H1 (cell line): ENCODE results near the gene SHISAL1. TPM values are rescaled to one million over a fixed set of nuclear protein-coding genes. Genes with fewer than 3 reads are reported as not detected.

Experiments used
- CTCF ChIA-PET: fragments of 300-600 bp; sonication (Branson Sonifier 250); formaldehyde crosslinking; loops from one replicate; lab custom pipeline; 2021; ENCODE audit not compliant: partially characterized antibody; lab: Charles Lee
- POLR2A ChIA-PET: fragments of 300-600 bp; sonication (Branson Sonifier 250); formaldehyde crosslinking; loops from one replicate; lab custom pipeline; 2021; ENCODE audit warnings: inconsistent platforms; ENCODE audit not compliant: partially characterized antibody; lab: Charles Lee
- DNase-seq, 2 experiments: peaks; one replicate each; pipeline versions ENCODE4 v3.0.0 to v3.0.0-alpha.2; 2010 to 2022; ENCODE audit warnings: low spot score in 2 of 2, low read depth in 1 of 2, mixed read lengths in 1 of 2
- FAIRE-seq: peaks from 2 replicates; lab custom pipeline; 2011; peaks lifted over from hg19 to GRCh38; lab: Jason Lieb, UNC
- H2AFZ ChIP-seq: 2 replicates; pipeline ENCODE4 v1.8.1; 2012; ENCODE audit warnings: low read length, inconsistent platforms
- H2AK5ac ChIP-seq: 2 replicates; pipeline ENCODE4 v1.6.1; 2013; ENCODE audit warnings: low read depth, low read length
- H2BK120ac ChIP-seq: replicated peaks from 2 replicates; pipeline ENCODE3; 2013; ENCODE audit warnings: low read depth, low read length, inconsistent platforms
- H2BK12ac ChIP-seq: 2 replicates; pipeline ENCODE4 v1.6.1; 2013; ENCODE audit warnings: low read depth, low read length
- H2BK15ac ChIP-seq: 2 replicates; pipeline ENCODE4 v1.6.1; 2013; ENCODE audit warnings: low read length
- H2BK20ac ChIP-seq: 2 replicates; pipeline ENCODE4 v1.6.1; 2013; ENCODE audit warnings: low read length
- H2BK5ac ChIP-seq: 2 replicates; pipeline ENCODE4 v1.6.1; 2013; ENCODE audit warnings: low read depth, low read length
- H3K14ac ChIP-seq: 2 replicates; pipeline ENCODE4 v1.6.1; 2013; ENCODE audit warnings: inconsistent platforms; ENCODE audit not compliant: insufficient read length
- H3K18ac ChIP-seq: 2 replicates; pipeline ENCODE4 v1.6.1; 2013; ENCODE audit warnings: low read length; ENCODE audit errors: extremely low read depth
- H3K23ac ChIP-seq: 2 replicates; pipeline ENCODE4 v1.6.1; 2013; ENCODE audit warnings: inconsistent platforms; ENCODE audit not compliant: insufficient read length
- H3K23me2 ChIP-seq: 2 replicates; pipeline ENCODE4 v1.6.1; 2013; ENCODE audit warnings: low read depth, low read length
- H3K27ac ChIP-seq: 2 replicates; pipeline ENCODE4 v1.6.1; 2011; ENCODE audit warnings: low read depth, low read length, inconsistent platforms
- H3K27me3 ChIP-seq, 4 experiments: replicated peaks in 1 of 4; 1 replicate in 1 of 4; 2 replicates in 3 of 4; pipeline versions ENCODE4 v1.6.1 to v1.8.1; 2011 to 2013; ENCODE audit warnings: low read length in 3 of 4, mild to moderate bottlenecking in 3 of 4, inconsistent platforms in 2 of 4, mixed read lengths in 2 of 4, moderate library complexity in 1 of 4; ENCODE audit not compliant: control insufficient read depth in 3 of 4, insufficient read depth in 3 of 4; ENCODE audit errors: extremely low read depth in 1 of 4
- H3K36me3 ChIP-seq, 4 experiments: 2 replicates each; pipeline versions ENCODE4 v1.6.1 to v1.8.1; 2011 to 2013; ENCODE audit warnings: mild to moderate bottlenecking in 4 of 4, low read length in 3 of 4, moderate library complexity in 2 of 4, control low read depth in 1 of 4, inconsistent platforms in 1 of 4; ENCODE audit not compliant: insufficient read depth in 4 of 4, control insufficient read depth in 2 of 4
- H3K4ac ChIP-seq: replicated peaks from 2 replicates; pipeline ENCODE3; 2013; ENCODE audit warnings: low read length, low read depth, mixed read lengths, inconsistent platforms; ENCODE audit not compliant: insufficient read length
- H3K4me1 ChIP-seq, 4 experiments: replicated peaks in 1 of 4; 1 replicate in 1 of 4; 2 replicates in 3 of 4; pipeline versions ENCODE4 v1.6.1 to v1.8.1; 2011 to 2013; ENCODE audit warnings: low read length in 3 of 4, inconsistent platforms in 2 of 4, mixed read lengths in 1 of 4; ENCODE audit not compliant: insufficient read depth in 4 of 4, control insufficient read depth in 3 of 4
- H3K4me2 ChIP-seq, 2 experiments: 2 replicates each; pipeline versions ENCODE4 v1.6.1 to v1.8.1; 2011 to 2013; ENCODE audit warnings: low read depth in 2 of 2, low read length in 2 of 2, control low read depth in 1 of 2, inconsistent platforms in 1 of 2, mild to moderate bottlenecking in 1 of 2; ENCODE audit not compliant: insufficient read depth in 1 of 2
- H3K4me3 ChIP-seq, 4 experiments: fragments of 200-600, 300-600 bp in 1 of 4; sonication (generic), shearing (Covaris generic), sonication (Bioruptor Twin) in 1 of 4; 2 replicates each; pipeline versions ENCODE4 v1.5.1 to v1.8.1; 2011 to 2016; ENCODE audit warnings: low read length in 4 of 4, low read depth in 3 of 4, control low read depth in 2 of 4, inconsistent platforms in 2 of 4, mild to moderate bottlenecking in 2 of 4, mixed read lengths in 1 of 4, moderate library complexity in 1 of 4; ENCODE audit not compliant: insufficient read depth in 2 of 4; ENCODE audit errors: extremely low read depth in 1 of 4
- H3K56ac ChIP-seq: replicated peaks from 2 replicates; pipeline ENCODE3; 2013; ENCODE audit warnings: low read depth, mild to moderate bottlenecking, mixed read lengths, low read length, inconsistent platforms; ENCODE audit not compliant: insufficient read length
- H3K79me1 ChIP-seq: 2 replicates; pipeline ENCODE4 v1.6.1; 2013; ENCODE audit warnings: low read depth, low read length, control low read depth
- H3K79me2 ChIP-seq, 2 experiments: 2 replicates each; pipeline versions ENCODE4 v1.6.1 to v1.8.1; 2012 to 2013; ENCODE audit warnings: low read length in 2 of 2, mild to moderate bottlenecking in 2 of 2, inconsistent platforms in 1 of 2; ENCODE audit not compliant: insufficient read depth in 2 of 2, control insufficient read depth in 1 of 2
- H3K9ac ChIP-seq, 4 experiments: replicated peaks in 1 of 4; 1 replicate in 1 of 4; 2 replicates in 3 of 4; pipeline versions ENCODE4 v1.6.1 to v1.8.1; 2011 to 2013; ENCODE audit warnings: low read depth in 3 of 4, low read length in 3 of 4, control low read depth in 2 of 4, mild to moderate bottlenecking in 2 of 4, moderate library complexity in 2 of 4, inconsistent platforms in 1 of 4; ENCODE audit errors: extremely low read depth in 1 of 4
- H3K9me3 ChIP-seq, 2 experiments: 2 replicates each; pipeline versions ENCODE4 v1.6.1 to v1.8.1; 2012 to 2013; ENCODE audit warnings: mild to moderate bottlenecking in 2 of 2, moderate library complexity in 2 of 2, control low read depth in 1 of 2, inconsistent platforms in 1 of 2, low read depth in 1 of 2, low read length in 1 of 2, mixed read lengths in 1 of 2; ENCODE audit not compliant: insufficient read depth in 2 of 2
- H4K20me1 ChIP-seq, 2 experiments: replicated peaks in 1 of 2; 2 replicates each; pipeline versions ENCODE3 to v1.8.1; 2011 to 2013; ENCODE audit warnings: inconsistent platforms in 2 of 2, low read length in 2 of 2, mild to moderate bottlenecking in 1 of 2; ENCODE audit not compliant: insufficient read depth in 2 of 2, control insufficient read depth in 1 of 2
- H4K5ac ChIP-seq: 2 replicates; pipeline ENCODE4 v1.6.1; 2013; ENCODE audit warnings: low read length, low read depth, mixed read lengths, inconsistent platforms; ENCODE audit not compliant: insufficient read length
- H4K8ac ChIP-seq: 2 replicates; pipeline ENCODE4 v1.8.0; 2013; ENCODE audit warnings: mild to moderate bottlenecking, moderate library complexity, low read length, inconsistent platforms; ENCODE audit not compliant: insufficient read depth; ENCODE audit errors: extremely low read depth
- H4K91ac ChIP-seq: replicated peaks from 2 replicates; pipeline ENCODE3; 2013; ENCODE audit warnings: low read length, mixed read lengths, inconsistent platforms; ENCODE audit not compliant: insufficient read length
- ATF2 ChIP-seq: IDR thresholded peaks from 2 replicates; pipeline ENCODE4 v1.6.1; 2012; ENCODE audit warnings: low read length, inconsistent platforms
- ATF3 ChIP-seq: IDR thresholded peaks from 2 replicates; pipeline ENCODE4 v1.6.1; 2011; ENCODE audit warnings: low read depth, mild to moderate bottlenecking, low read length; ENCODE audit not compliant: insufficient read depth
- CHD2 ChIP-seq: IDR thresholded peaks from 2 replicates; pipeline ENCODE4 v1.6.1; 2012; ENCODE audit warnings: low read length, improper control_type of control experiment
- EZH2 ChIP-seq: fragments of 200-600 bp; sonication (generic); IDR thresholded peaks from 2 replicates; pipeline ENCODE4 v1.7.1; 2012; ENCODE audit warnings: low read depth, mild to moderate bottlenecking, moderate library complexity, low read length, inconsistent platforms; ENCODE audit not compliant: severe bottlenecking
- KDM5A ChIP-seq: fragments of 200-600 bp; IDR thresholded peaks from 2 replicates; pipeline ENCODE4 v1.7.1; 2012; ENCODE audit warnings: mild to moderate bottlenecking, low read length, inconsistent platforms, mixed read lengths
- NANOG ChIP-seq: IDR thresholded peaks from 2 replicates; pipeline ENCODE4 v1.6.1; 2011; ENCODE audit warnings: low read length, low read depth, mild to moderate bottlenecking, inconsistent platforms; ENCODE audit not compliant: insufficient read depth, poor library complexity, severe bottlenecking
- RAD21 ChIP-seq, 2 experiments: IDR thresholded peaks in 1 of 2; conservative IDR thresholded peaks in 1 of 2; 2 replicates each; pipeline ENCODE4 v1.6.1; 2011; ENCODE audit warnings: low read depth in 2 of 2, low read length in 2 of 2, improper control_type of control experiment in 1 of 2, inconsistent platforms in 1 of 2, mild to moderate bottlenecking in 1 of 2, moderate library complexity in 1 of 2
- SIX5 ChIP-seq: IDR thresholded peaks from 2 replicates; pipeline ENCODE4 v1.6.1; 2011; ENCODE audit warnings: mild to moderate bottlenecking, low read depth, low read length
- TAF7 ChIP-seq: optimal IDR thresholded peaks from 2 replicates; pipeline ENCODE3; 2011; ENCODE audit warnings: low read depth, mild to moderate bottlenecking, inconsistent platforms, low read length, moderate library complexity, borderline replicate concordance
- USF2 ChIP-seq: IDR thresholded peaks from 2 replicates; pipeline ENCODE4 v1.6.1; 2011; ENCODE audit warnings: low read length, improper control_type of control experiment
- WGBS, 2 experiments: shearing (Covaris generic) in 1 of 2; methylation state at CpG; one replicate each; pipeline versions ENCODE4 v1.1.6 to v1.1.7; 2013 to 2015; ENCODE audit warnings: low lambda C conversion rate in 2 of 2, mixed read lengths in 2 of 2, inconsistent platforms in 1 of 2, low coverage in 1 of 2, missing lambda C conversion rate in 1 of 2; ENCODE audit not compliant: insufficient replicate concordance in 2 of 2, insufficient coverage in 1 of 2, insufficient read length in 1 of 2; ENCODE audit errors: extremely low coverage in 1 of 2, missing lambda C conversion rate in 1 of 2; 5-methylcytosine and 5-hydroxymethylcytosine counted together
- polyA plus RNA-seq, 7 experiments: library from polyadenylated mRNA; depleted of rRNA in 3 of 7; stranded (reverse) in 5 of 7; unstranded in 2 of 7; fragments of >200 nt in 5 of 7; fragments of 200-250 nt in 2 of 7; gene quantifications; 1 replicate in 5 of 7; 2 replicates in 1 of 7; 4 replicates in 1 of 7; pipeline versions ENCODE4 v1.2.1 to v1.2.3, GENCODE V29; 2011 to 2013; ENCODE audit warnings: missing spikeins in 2 of 7, mixed read lengths in 2 of 7
- total RNA-seq: library from RNA; stranded (reverse); fragmentation: NEBNext Ultra II Directional; extraction: Animal tissue kit (Norgen Biotek cat#: 25700); gene quantifications from 2 replicates; pipeline ENCODE4 v1.2.1, GENCODE V29; 2021

SHISAL1 gene
- total and polyA plus RNA-seq, 2 of the 8 experiments (the other 6 are each of a cell fraction or from before 2014, with no cell fraction given) = 3.7 to 5.8 TPM

DNA sequence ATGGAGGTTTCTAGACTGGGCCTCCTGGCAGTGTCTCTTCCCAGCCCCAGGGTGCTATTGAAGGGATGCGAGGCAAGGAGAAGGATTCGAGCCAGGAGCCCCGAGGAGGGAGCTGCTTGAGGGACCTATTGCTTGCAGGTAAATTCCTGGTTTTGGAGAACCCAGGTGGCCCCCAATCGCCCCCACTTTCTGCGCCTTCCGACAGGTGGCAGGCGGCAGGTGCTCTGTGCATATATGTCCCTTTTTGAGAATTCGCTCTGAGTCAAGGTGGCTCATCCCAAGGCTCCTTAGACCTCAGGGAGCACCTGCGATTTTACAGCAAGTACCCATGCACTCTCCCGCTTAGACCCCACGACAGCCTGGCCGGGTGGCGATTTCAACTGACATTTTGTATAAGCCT, 40.3 kb upstream of the SHISAL1 start:
- ChIA-PET CTCF (interaction anchor here (0.7 to 2.0 kb wide), 4 partner anchors 13 to 182 kb away, joined by 3 to 6 read pairs (median 4); no protein-coding TSS in a partner anchor), POLR2A (no interaction called here)
- Histone ChIP-seq H4K8ac (peak overlapping the region; percentile 75; the same call in 1 of the 2 replicates), H3K23ac (no peak overlapping the region), H2AFZ (no peak overlapping the region), H4K5ac (no peak overlapping the region), H3K4me2 (no peak overlapping the region), H3K23me2 (no peaks in the 10 kb centered on the region), H2BK120ac (no peak overlapping the region), H3K27me3 (no peaks in the 10 kb centered on the region), H4K20me1 (no peaks in the 10 kb centered on the region), H2AK5ac (no peak overlapping the region), H2BK12ac (no peak overlapping the region), H3K56ac (no peak overlapping the region), H4K91ac (no peak overlapping the region), H3K79me1 (no peaks in the 10 kb centered on the region), H2BK5ac (no peak overlapping the region), H3K14ac (no peak overlapping the region), H3K9me3 (no peaks in the 10 kb centered on the region), H3K9ac (no peak overlapping the region), H3K79me2 (no peaks in the 10 kb centered on the region), H3K4me1 (peaks cover 0 to 7% (median 3%) of the 10 kb centered on the region in 4 experiments; a peak in 3 of 7 replicates), H3K27ac (no peak overlapping the region), H3K18ac (no peak overlapping the region), H2BK15ac (no peak overlapping the region), H3K4ac (no peak overlapping the region), H2BK20ac (no peak overlapping the region), H3K36me3 (no peaks in the 10 kb centered on the region), H3K4me3 (no peak overlapping the region)
- no peak for FAIRE-seq
- DNase-seq = no peak
- 79% methylated on average over 13 of the region's 13 CpGs; no CpG with 5 or more reads in 1 of the 2 experiments for WGBS, 2 experiments
- no peak for TF ChIP-seq KDM5A
- TF ChIP-seq EZH2 = no peak
- no peak for TF ChIP-seq ATF3
- TF ChIP-seq NANOG = no peak
- no peak for TF ChIP-seq USF2
- no peak for TF ChIP-seq ATF2
- no peak for TF ChIP-seq SIX5
- no peak for TF ChIP-seq CHD2
- TF ChIP-seq TAF7 = no peak
- TF ChIP-seq RAD21 (IDR thresholded peaks at IDR 0.05 in 1 of 2, conservative IDR thresholded peaks at IDR 0.05 in 1 of 2; ENCODE audit: low read depth in 2 of 2, low read length in 2 of 2) = no peak
